Measurements from ENCODE around the gene THSD7B.

Gene THSD7B

GRCh38 chr2:137405496-137405895 is 640.2 kb downstream of the THSD7B start:
- FAIRE-seq, result no peak

GRCh38 chr2:137411585-137411984 is 646.2 kb downstream of the THSD7B start:
- no peak for FAIRE-seq

GRCh38 chr2:137420744-137421143 is 655.4 kb downstream of the THSD7B start:
- no peak for FAIRE-seq

- no peak for FAIRE-seq
Measured at GRCh38 chr2:137435162-137435561, 669.8 kb downstream of the THSD7B start.

GRCh38 chr2:137437386-137437785 is 672.0 kb downstream of the THSD7B start:
- no peak for FAIRE-seq

- no peak for FAIRE-seq
Measured at GRCh38 chr2:137444970-137445369, 679.6 kb downstream of the THSD7B start.

- no peak for FAIRE-seq
Measured at GRCh38 chr2:137449454-137449853, 684.1 kb downstream of the THSD7B start.

GRCh38 chr2:137454886-137455285 is 689.5 kb downstream of the THSD7B start:
- FAIRE-seq, result no peak

GRCh38 chr2:137467246-137467862 is 702.0 kb downstream of the THSD7B start:
- FAIRE-seq, result no peak

- FAIRE-seq, result no peak
Measured at GRCh38 chr2:137493261-137493660, 727.9 kb downstream of the THSD7B start.

GRCh38 chr2:137500599-137500998 is 735.3 kb downstream of the THSD7B start:
- no peak for FAIRE-seq

- FAIRE-seq, result no peak
Measured at GRCh38 chr2:137507237-137507636, 741.9 kb downstream of the THSD7B start.

- no peak for FAIRE-seq
Measured at GRCh38 chr2:137508739-137509384, 743.5 kb downstream of the THSD7B start.

- no peak for FAIRE-seq
Measured at GRCh38 chr2:137511526-137511925, 746.2 kb downstream of the THSD7B start.

- FAIRE-seq, result no peak
Measured at GRCh38 chr2:137521653-137522619, 756.6 kb downstream of the THSD7B start.

- FAIRE-seq, result no peak
Measured at GRCh38 chr2:137522620-137523011, 757.3 kb downstream of the THSD7B start.

GRCh38 chr2:137523931-137524330 is 758.6 kb downstream of the THSD7B start:
- no peak for FAIRE-seq

- FAIRE-seq, result no peak
Measured at GRCh38 chr2:137525132-137525531, 759.8 kb downstream of the THSD7B start.

- no peak for FAIRE-seq
Measured at GRCh38 chr2:137525641-137526190, 760.4 kb downstream of the THSD7B start.

- no peak for FAIRE-seq
Measured at GRCh38 chr2:137535897-137536296, 770.6 kb downstream of the THSD7B start.

GRCh38 chr2:137539336-137539735 is 774.0 kb downstream of the THSD7B start:
- FAIRE-seq, result no peak

- FAIRE-seq, result no peak
Measured at GRCh38 chr2:137547842-137548241, 782.5 kb downstream of the THSD7B start.

- no peak for FAIRE-seq
Measured at GRCh38 chr2:137566387-137566786, 801.0 kb downstream of the THSD7B start.
